ENCODE results near the gene MAD2L1BP. TPM values are rescaled to one million over a fixed set of nuclear protein-coding genes. Genes with fewer than 3 reads are reported as not detected.
"Not testable (repeated sequence)": the region's sequence is repeated elsewhere in the genome, so short reads cannot be mapped to it uniquely, and the experiment has no call there.

The MAD2L1BP gene
- total RNA-seq, 2 donors from 2014 or later = 38.4 to 38.7 TPM

GRCh38 chr6:43622541-43622940 lies 13.1 kb upstream of the MAD2L1BP start:
- peak overlapping the region; percentile 32 to 60 for H3K27ac Mint-ChIP-seq
- peaks cover 11 to 35% of the 10 kb centered on the region in 2 donors for H3K36me3 Mint-ChIP-seq
- DNase-seq (ENCODE audit: low spot score in 2 of 2) (no peak), ATAC-seq (no peak)
- H3K9me3 Mint-ChIP-seq = no peaks in the 10 kb centered on the region

GRCh38 chr6:43623880-43624785 lies 11.5 kb upstream of the MAD2L1BP start:
- peaks cover 18 to 43% of the 10 kb centered on the region in 2 donors for H3K36me3 Mint-ChIP-seq
- H3K27ac Mint-ChIP-seq = peak overlapping the region in 1 of 2 donors; percentile 60
- DNase-seq (ENCODE audit: low spot score in 2 of 2) (no peak), ATAC-seq (no peak)
- no peaks in the 10 kb centered on the region for H3K9me3 Mint-ChIP-seq

- Mint-ChIP-seq H3K36me3 (peaks cover 23 to 43% of the 10 kb centered on the region in 2 donors), H3K27ac (peak overlapping the region in 1 of 2 donors; percentile 98), H3K9me3 (no peaks in the 10 kb centered on the region)
These were observed 10.8 kb upstream of the MAD2L1BP start for GRCh38 chr6:43624786-43625288.

GRCh38 chr6:43625393-43625992 lies 10.1 kb upstream of the MAD2L1BP start:
- ATAC-seq = no peak
- no peak for DNase-seq (ENCODE audit: low spot score in 2 of 2)
- no peaks in the 10 kb centered on the region for H3K9me3 Mint-ChIP-seq
- H3K36me3 Mint-ChIP-seq = peaks cover 23 to 43% of the 10 kb centered on the region in 2 donors
- peak overlapping the region in 1 of 2 donors; percentile 98 for H3K27ac Mint-ChIP-seq

More at GRCh38 chr6:43624786-43625288, 10.8 kb upstream of the MAD2L1BP start:
- DNase-seq (ENCODE audit: low spot score in 2 of 2) = no peak
- no peak for ATAC-seq

GRCh38 chr6:43627008-43627825 lies 8.4 kb upstream of the MAD2L1BP start:
- peaks cover 21 to 37% of the 10 kb centered on the region in 2 donors for H3K36me3 Mint-ChIP-seq
- H3K9me3 Mint-ChIP-seq = no peaks in the 10 kb centered on the region
- DNase-seq (ENCODE audit: low spot score in 2 of 2) = peak in 1 of 2 donors; percentile 62
- no peak for ATAC-seq
- H3K27ac Mint-ChIP-seq = peak overlapping the region; percentile 83 to 98

GRCh38 chr6:43628393-43629103 lies 7.1 kb upstream of the MAD2L1BP start:
- Mint-ChIP-seq H3K27ac (peak overlapping the region; percentile 98 to 99), H3K9me3 (no peaks in the 10 kb centered on the region), H3K36me3 (peaks cover 11 to 29% of the 10 kb centered on the region in 2 donors)
- ATAC-seq (peak; percentile 9 to 30), DNase-seq (ENCODE audit: low spot score in 2 of 2) (peak in 1 of 2 donors; percentile 64)

- ATAC-seq = peak; percentile 85 to 86
- DNase-seq (ENCODE audit: low spot score in 2 of 2) = peak; percentile 96
- Mint-ChIP-seq H3K27ac (peak within 1 kb of the TSS; percentile 98 to 100), H3K36me3 (peaks cover 11 to 24% of the 10 kb centered on the region in 2 donors), H3K9me3 (no peaks in the 10 kb centered on the region)
These were observed 6.5 kb upstream of the MAD2L1BP start, which contains the start of gene GTPBP2 for GRCh38 chr6:43629104-43629504. GTPBP2 (minus strand) TSS chr6:43629264; CDS start chr6:43629162, 102 bp downstream.

- H3K9me3 Mint-ChIP-seq = no peaks in the 10 kb centered on the region
- peaks cover 11 to 24% of the 10 kb centered on the region in 2 donors for H3K36me3 Mint-ChIP-seq
These were observed 5.9 kb upstream of the MAD2L1BP start for GRCh38 chr6:43629505-43630300.

GRCh38 chr6:43630980-43631619 lies 4.5 kb upstream of the MAD2L1BP start:
- no peak for ATAC-seq
- H3K27ac Mint-ChIP-seq = peak overlapping the region in 1 of 2 donors; percentile 72
- DNase-seq (ENCODE audit: low spot score in 2 of 2) = no peak
- no peaks in the 10 kb centered on the region for H3K9me3 Mint-ChIP-seq
- H3K36me3 Mint-ChIP-seq = peaks cover 14 to 26% of the 10 kb centered on the region in 2 donors

More at GRCh38 chr6:43629505-43630300, 5.9 kb upstream of the MAD2L1BP start:
- ATAC-seq (peak; percentile 76 to 81), DNase-seq (ENCODE audit: low spot score in 2 of 2) (peak; percentile 91 to 94)
- H3K27ac Mint-ChIP-seq = peak overlapping the region; percentile 98 to 100

- not testable (repeated sequence) for DNase-seq (ENCODE audit: low spot score in 2 of 2); ATAC-seq; H3K9me3 Mint-ChIP-seq; H3K27ac Mint-ChIP-seq
- peaks cover 17 to 21% of the 10 kb centered on the region in 2 donors for H3K36me3 Mint-ChIP-seq
These were observed 2.6 kb upstream of the MAD2L1BP start for GRCh38 chr6:43633002-43633401.

GRCh38 chr6:43634702-43635303 lies 837 bp upstream of the MAD2L1BP start:
- Mint-ChIP-seq H3K27ac (peak overlapping the region in 1 of 2 donors; percentile 95), H3K36me3 (peaks cover 16 to 27% of the 10 kb centered on the region in 2 donors), H3K9me3 (no peaks in the 10 kb centered on the region)
- no peak for ATAC-seq
- DNase-seq (ENCODE audit: low spot score in 2 of 2) = no peak

- peak overlapping the region; percentile 95 to 98 for H3K27ac Mint-ChIP-seq
- no peak for DNase-seq (ENCODE audit: low spot score in 2 of 2)
- H3K9me3 Mint-ChIP-seq = no peaks in the 10 kb centered on the region
- peak; percentile 8 to 18 for ATAC-seq
- H3K36me3 Mint-ChIP-seq = peaks cover 23 to 38% of the 10 kb centered on the region in 2 donors
These were observed 644 bp downstream of the MAD2L1BP start for GRCh38 chr6:43636308-43636659.

- Mint-ChIP-seq H3K9me3 (no peaks in the 10 kb centered on the region), H3K27ac (peak overlapping the region in 1 of 2 donors; percentile 72), H3K36me3 (peaks cover 23 to 42% of the 10 kb centered on the region in 2 donors)
- no peak for DNase-seq (ENCODE audit: low spot score in 2 of 2)
- ATAC-seq = no peak
These were observed 4.6 kb downstream of the MAD2L1BP start for GRCh38 chr6:43639984-43640800.

Data from activated naive CD4-positive, alpha-beta T cell treated with anti-CD3 and anti-CD28 coated beads, Interleukin-2, amount 50 U/mL, for 72 hours (primary cell).